ENCODE results near the gene KDR. TPM values are rescaled to one million over a fixed set of nuclear protein-coding genes. Genes with fewer than 3 reads are reported as not detected.
A peak's percentile ranks its signal among the peaks of the same experiment; 100 is the strongest.

Gene KDR
- total RNA-seq, 1 experiment from 2014 or later, result not detected

- no peaks in the 10 kb centered on the region for H3K36me3 ChIP-seq (ENCODE audit: control insufficient read depth, insufficient read depth, low read length)
- intact Hi-C loops (cut with micrococcal nuclease; ENCODE audit: unreplicated experiment), result no loop called here
- no peak overlapping the region for H3K4me3 ChIP-seq (ENCODE audit: low read depth, low read length)
- H3K27me3 Mint-ChIP-seq (ENCODE audit: insufficient read depth, unreplicated experiment), result peaks cover 3% of the 10 kb centered on the region
- H3K36me3 Mint-ChIP-seq (ENCODE audit: insufficient read depth, unreplicated experiment), result no peaks in the 10 kb centered on the region
- H3K9me3 Mint-ChIP-seq (ENCODE audit: unreplicated experiment), result peaks cover 8% of the 10 kb centered on the region
- H3K4me1 ChIP-seq, result peaks cover 21% of the 10 kb centered on the region
- ChIA-PET CTCF (no interaction called here), POLR2A (no interaction called here)
- no peaks in the 10 kb centered on the region for H3K9me3 ChIP-seq
- no peak overlapping the region for H3K4me3 Mint-ChIP-seq (ENCODE audit: unreplicated experiment)
- no peak overlapping the region for H3K27ac Mint-ChIP-seq (ENCODE audit: unreplicated experiment)
- BruUV-seq (replicated peaks), result no TSS peak
- TF ChIP-seq CTCF (IDR thresholded peaks at IDR 0.05; ENCODE audit: insufficient read depth in 1 of 2, low read depth in 1 of 2, low read length in 1 of 2, severe bottlenecking in 1 of 2, unreplicated experiment in 1 of 2), result no peak
- H3K4me1 Mint-ChIP-seq (ENCODE audit: low read depth, unreplicated experiment), result peaks cover 14% of the 10 kb centered on the region
- no peaks in the 10 kb centered on the region for H3K27me3 ChIP-seq (replicated peaks; ENCODE audit: control insufficient read depth, insufficient read depth, low read length)
- no peak for DNase-seq
These were observed 87.7 kb downstream of the KDR start for GRCh38 chr4:55037728-55038127.

- no peaks in the 10 kb centered on the region for H3K9me3 Mint-ChIP-seq (ENCODE audit: unreplicated experiment)
- Histone ChIP-seq H3K27me3 (replicated peaks; ENCODE audit: control insufficient read depth, insufficient read depth, low read length) (no peaks in the 10 kb centered on the region), H3K36me3 (ENCODE audit: control insufficient read depth, insufficient read depth, low read length) (no peaks in the 10 kb centered on the region), H3K4me1 (peaks cover 26% of the 10 kb centered on the region), H3K4me3 (ENCODE audit: low read depth, low read length) (no peak overlapping the region), H3K9me3 (no peaks in the 10 kb centered on the region)
- H3K4me1 Mint-ChIP-seq (ENCODE audit: low read depth, unreplicated experiment), result peaks cover 17% of the 10 kb centered on the region
- ChIA-PET CTCF (no interaction called here), POLR2A (no interaction called here)
- peak in 1 of 2 experiments; percentile 35 for DNase-seq
- H3K4me3 Mint-ChIP-seq (ENCODE audit: unreplicated experiment), result no peak overlapping the region
- H3K27ac Mint-ChIP-seq (ENCODE audit: unreplicated experiment), result no peak overlapping the region
- intact Hi-C loops (cut with micrococcal nuclease; ENCODE audit: unreplicated experiment), result no loop called here
- no peaks in the 10 kb centered on the region for H3K27me3 Mint-ChIP-seq (ENCODE audit: insufficient read depth, unreplicated experiment)
- no TSS peak for BruUV-seq (replicated peaks)
- H3K36me3 Mint-ChIP-seq (ENCODE audit: insufficient read depth, unreplicated experiment), result no peaks in the 10 kb centered on the region
- no peak for TF ChIP-seq CTCF (IDR thresholded peaks at IDR 0.05; ENCODE audit: insufficient read depth in 1 of 2, low read depth in 1 of 2, low read length in 1 of 2, severe bottlenecking in 1 of 2, unreplicated experiment in 1 of 2)
These were observed 89.0 kb downstream of the KDR start for GRCh38 chr4:55036405-55036804.

GRCh38 chr4:55035892-55036291 is 89.5 kb downstream of the KDR start:
- H3K27ac Mint-ChIP-seq (ENCODE audit: unreplicated experiment), result no peak overlapping the region
- BruUV-seq (replicated peaks), result no TSS peak
- ChIA-PET POLR2A (no interaction called here), CTCF (no interaction called here)
- no peaks in the 10 kb centered on the region for H3K36me3 ChIP-seq (ENCODE audit: control insufficient read depth, insufficient read depth, low read length)
- H3K4me1 ChIP-seq, result peaks cover 26% of the 10 kb centered on the region
- TF ChIP-seq CTCF (IDR thresholded peaks at IDR 0.05; ENCODE audit: insufficient read depth in 1 of 2, low read depth in 1 of 2, low read length in 1 of 2, severe bottlenecking in 1 of 2, unreplicated experiment in 1 of 2), result no peak
- no peaks in the 10 kb centered on the region for H3K27me3 Mint-ChIP-seq (ENCODE audit: insufficient read depth, unreplicated experiment)
- DNase-seq, result no peak
- intact Hi-C loops (cut with micrococcal nuclease; ENCODE audit: unreplicated experiment), result no loop called here
- H3K9me3 ChIP-seq, result no peaks in the 10 kb centered on the region
- no peak overlapping the region for H3K4me3 ChIP-seq (ENCODE audit: low read depth, low read length)
- H3K4me3 Mint-ChIP-seq (ENCODE audit: unreplicated experiment), result no peak overlapping the region
- no peaks in the 10 kb centered on the region for H3K9me3 Mint-ChIP-seq (ENCODE audit: unreplicated experiment)
- H3K4me1 Mint-ChIP-seq (ENCODE audit: low read depth, unreplicated experiment), result peaks cover 17% of the 10 kb centered on the region
- H3K27me3 ChIP-seq (replicated peaks; ENCODE audit: control insufficient read depth, insufficient read depth, low read length), result no peaks in the 10 kb centered on the region
- no peaks in the 10 kb centered on the region for H3K36me3 Mint-ChIP-seq (ENCODE audit: insufficient read depth, unreplicated experiment)
